Activated CD8-positive, alpha-beta memory T cell treated with anti-CD3 and anti-CD28 coated beads, Interleukin-2, amount 50 U/mL, for 24 hours (primary cell): ENCODE data around the gene ARID1B.

Experiments used
- DNase-seq: peaks from one replicate; pipeline ENCODE4 v3.0.0-alpha.2; 2020; ENCODE audit errors: extremely low read depth

Gene ARID1B

GRCh38 chr6:156776840-156777576 is at the start of gene ARID1B:
Gene ARID1B (plus strand): TSS chr6:156777378. CDS start chr6:156777681, 303 bp downstream.
- peak; percentile 27 for DNase-seq

DNA sequence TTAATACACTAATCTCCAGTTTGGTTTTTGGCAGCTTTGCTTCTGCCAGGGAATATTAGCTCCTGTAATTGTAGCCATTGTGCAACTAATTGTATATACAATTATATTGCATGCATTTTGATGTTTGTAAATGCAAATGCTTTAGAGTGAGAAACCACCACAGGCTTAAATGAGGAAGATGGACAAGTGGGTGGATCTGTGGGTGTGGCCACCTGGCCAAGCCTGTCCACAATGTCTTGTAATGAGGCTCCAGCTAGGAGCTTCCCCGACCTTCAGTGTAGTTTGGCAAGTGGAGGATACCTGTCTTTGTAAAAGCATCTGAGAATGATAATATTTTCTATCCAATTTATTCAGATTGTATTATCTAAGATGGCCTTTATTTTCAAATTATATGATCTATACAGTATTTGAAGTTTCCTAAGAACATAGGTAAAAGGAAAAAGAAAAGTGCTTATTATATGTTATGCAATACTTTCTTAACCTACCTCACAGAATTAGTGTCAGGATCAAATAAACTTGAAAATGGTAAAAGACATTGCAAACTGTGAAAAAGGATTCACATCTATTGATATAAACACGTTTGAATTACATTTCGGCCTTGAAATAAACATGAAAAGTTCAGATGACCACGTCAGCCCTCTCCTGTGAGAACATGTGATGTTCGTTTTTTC is 49.3 kb upstream of the ARID1B start:
- no peak for DNase-seq

GRCh38 chr6:156729248-156729647 is 47.9 kb upstream of the ARID1B start:
- no peak for DNase-seq

- DNase-seq = no peak
Measured at GRCh38 chr6:156731396-156731795, 45.8 kb upstream of the ARID1B start.

DNA sequence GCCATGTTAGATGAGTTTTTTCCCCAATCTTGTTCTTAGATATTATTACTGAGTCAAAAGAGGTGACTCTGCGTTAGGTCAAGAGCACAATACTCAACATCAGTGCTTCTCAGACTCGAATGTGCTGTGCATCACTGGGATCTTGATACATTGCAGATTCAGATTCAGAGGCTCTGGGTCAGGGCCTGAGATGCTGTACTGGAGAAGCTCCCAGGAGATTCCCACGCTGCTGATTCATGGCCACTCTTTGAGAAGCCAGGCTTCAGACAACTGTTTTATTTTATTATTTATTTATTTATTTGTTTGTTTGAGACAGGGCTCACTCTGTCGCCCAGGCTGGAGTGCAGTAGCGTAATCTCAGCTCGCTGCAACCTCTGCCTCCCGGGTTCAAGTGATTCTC is 41.4 kb upstream of the ARID1B start:
- DNase-seq = no peak

GRCh38 chr6:156740604-156741003 is 36.6 kb upstream of the ARID1B start:
- no peak for DNase-seq

GRCh38 chr6:156741287-156742073 is 35.7 kb upstream of the ARID1B start:
- no peak for DNase-seq

GRCh38 chr6:156747715-156748114 is 29.5 kb upstream of the ARID1B start:
- no peak for DNase-seq

- no peak for DNase-seq
Measured at GRCh38 chr6:156748504-156748903, 28.7 kb upstream of the ARID1B start.

- DNase-seq = no peak
Measured at GRCh38 chr6:156752666-156753301, 24.4 kb upstream of the ARID1B start.

- no peak for DNase-seq
Measured at GRCh38 chr6:156756630-156757610, 20.3 kb upstream of the ARID1B start.

DNA sequence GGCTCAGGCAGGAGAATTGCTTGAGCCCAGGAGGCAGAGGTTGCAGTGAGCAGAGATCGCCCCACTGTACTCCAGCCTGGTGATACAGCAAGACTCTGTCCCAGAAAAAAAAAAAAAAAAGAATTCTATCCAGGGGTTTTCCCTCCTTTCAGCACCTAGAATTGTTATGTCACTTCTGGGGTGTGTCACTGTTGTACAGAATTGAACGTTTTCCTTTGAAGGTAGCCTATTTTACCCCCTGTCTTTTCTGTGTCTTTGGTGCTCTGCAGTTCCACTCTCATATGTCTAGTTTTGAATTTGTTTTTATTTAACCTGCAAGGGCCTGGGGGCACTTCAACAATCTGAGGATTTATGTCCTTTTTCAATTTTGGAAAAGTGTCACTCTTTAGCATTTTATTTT is 19.3 kb upstream of the ARID1B start:
- no peak for DNase-seq

DNA sequence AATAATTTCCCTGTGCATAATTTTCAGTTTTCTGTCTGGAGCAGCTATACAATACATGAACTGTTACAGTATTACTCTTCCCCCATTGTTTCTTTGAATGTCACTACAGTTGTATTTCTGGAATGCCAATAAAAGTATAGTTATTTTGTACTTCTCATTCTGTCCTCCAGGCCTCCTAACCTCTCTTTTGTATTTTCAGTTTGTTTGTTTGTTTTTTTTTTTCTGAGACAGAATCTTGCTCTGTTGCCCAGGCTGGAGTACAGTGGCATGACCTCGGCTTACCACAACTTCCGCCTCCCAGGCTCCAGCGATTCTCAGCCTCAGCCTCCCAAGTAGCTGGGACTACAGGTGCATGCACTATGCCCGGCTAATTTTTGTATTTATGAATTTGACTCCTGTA is 16.8 kb upstream of the ARID1B start:
- DNase-seq = no peak

DNA sequence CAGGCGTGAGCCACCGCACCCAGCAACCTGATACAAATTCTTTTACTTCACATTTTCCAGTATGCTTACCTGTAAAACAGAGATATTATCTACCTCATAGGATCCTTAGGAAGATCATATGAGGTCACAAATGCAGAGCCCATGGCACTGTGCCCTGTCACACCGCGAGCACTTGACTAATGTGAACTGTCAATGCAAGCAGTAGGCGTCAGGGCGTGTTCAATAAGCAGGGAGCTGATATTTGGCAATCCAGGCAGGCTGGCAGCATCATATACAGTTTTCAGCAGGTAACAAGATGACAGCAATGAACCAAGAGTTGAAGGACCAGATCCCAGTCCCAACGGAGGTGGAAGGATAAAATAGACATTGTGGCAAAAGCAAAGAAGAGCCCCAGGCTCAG is 14.6 kb upstream of the ARID1B start:
- DNase-seq = no peak

- no peak for DNase-seq
Measured at GRCh38 chr6:156765117-156765516, 12.1 kb upstream of the ARID1B start.

GRCh38 chr6:156767603-156768467 is 9.3 kb upstream of the ARID1B start:
- DNase-seq = no peak

GRCh38 chr6:156771047-156771446 is 6.1 kb upstream of the ARID1B start:
- no peak for DNase-seq

- no peak for DNase-seq
Measured at GRCh38 chr6:156771761-156772160, 5.4 kb upstream of the ARID1B start.

- DNase-seq = no peak
Measured at GRCh38 chr6:156773476-156773875, 3.7 kb upstream of the ARID1B start.
